Brain microvascular endothelial cell (primary cell): ENCODE data around the gene B4GALNT4.

ENCODE experiments used
- DNase-seq: peaks from one replicate; pipeline ENCODE4 v3.0.0-alpha.2; 2020
- H3K27ac ChIP-seq: fragments of 250-450 bp; sonication (Bioruptor Pico); 2 replicates; pipeline ENCODE4 v1.5.1; 2020; ENCODE audit warnings: mild to moderate bottlenecking, moderate library complexity
- H3K27me3 ChIP-seq: fragments of 250-450 bp; sonication (Bioruptor Pico); replicated peaks from 2 replicates; pipeline ENCODE4 v1.5.1; 2020; ENCODE audit warnings: mild to moderate bottlenecking
- H3K36me3 ChIP-seq: fragments of 250-450 bp; sonication (Bioruptor Pico); replicated peaks from 2 replicates; pipeline ENCODE4 v1.5.1; 2020; ENCODE audit warnings: mild to moderate bottlenecking
- H3K4me3 ChIP-seq: 2 replicates; pipeline ENCODE4 v1.5.1; 2011; ENCODE audit warnings: low read depth, mild to moderate bottlenecking, control low read depth, low read length, moderate library complexity
- CTCF ChIP-seq: IDR thresholded peaks from 2 replicates; pipeline ENCODE4 v1.5.1; 2011; ENCODE audit warnings: low read depth, mild to moderate bottlenecking, moderate library complexity, low read length, control low read depth, inconsistent platforms; ENCODE audit errors: missing control alignments
- in situ Hi-C: cut with HindIII; loops from 2 replicates; pipeline ENCODE4 v1.10.0; 2017; ENCODE audit warnings: low sequenced_read_pairs, low pct_ligation_motif_present

The B4GALNT4 gene

GRCh38 chr11:394858-395655 lies 25.8 kb downstream of the B4GALNT4 start:
- TF ChIP-seq CTCF, result no peak
- Histone ChIP-seq H3K36me3 (no peaks in the 10 kb centered on the region), H3K27ac (no peak overlapping the region), H3K4me3 (no peak overlapping the region), H3K27me3 (peaks cover 6% of the 10 kb centered on the region)
- DNase-seq, result no peak
- in situ Hi-C loops, result no loop called here

- Histone ChIP-seq H3K36me3 (no peaks in the 10 kb centered on the region), H3K27ac (no peak overlapping the region), H3K27me3 (peaks cover 8% of the 10 kb centered on the region), H3K4me3 (no peak overlapping the region)
- in situ Hi-C loops, result no loop called here
- no peak for TF ChIP-seq CTCF
- no peak for DNase-seq
Measured at GRCh38 chr11:395866-396265, 26.6 kb downstream of the B4GALNT4 start.

GRCh38 chr11:396511-396947 lies 27.2 kb downstream of the B4GALNT4 start:
- peak overlapping the region; percentile 46 for H3K4me3 ChIP-seq
- H3K27me3 ChIP-seq, result peaks cover 8% of the 10 kb centered on the region
- no peak overlapping the region for H3K27ac ChIP-seq
- in situ Hi-C loops, result no loop called here
- no peak for DNase-seq
- no peaks in the 10 kb centered on the region for H3K36me3 ChIP-seq
- peak; percentile 58 for TF ChIP-seq CTCF

GRCh38 chr11:396948-397548 lies 27.7 kb downstream of the B4GALNT4 start:
- DNase-seq, result peak; percentile 68
- Histone ChIP-seq H3K27me3 (peaks cover 8% of the 10 kb centered on the region), H3K36me3 (no peaks in the 10 kb centered on the region), H3K27ac (no peak overlapping the region), H3K4me3 (peak overlapping the region; percentile 46)
- peak; percentile 71 for TF ChIP-seq CTCF
- in situ Hi-C loops, result no loop called here

- DNase-seq, result no peak
- TF ChIP-seq CTCF, result no peak
- no peak overlapping the region for H3K27ac ChIP-seq
- in situ Hi-C loops, result no loop called here
- peaks cover 8% of the 10 kb centered on the region for H3K27me3 ChIP-seq
- no peaks in the 10 kb centered on the region for H3K36me3 ChIP-seq
- H3K4me3 ChIP-seq, result no peak overlapping the region
Measured at GRCh38 chr11:398826-399225, 29.5 kb downstream of the B4GALNT4 start.
